ENCODE measurements around the gene TRMU. TPM values are rescaled to one million over a fixed set of nuclear protein-coding genes. Genes with fewer than 3 reads are reported as not detected.

Gene TRMU
- total and polyA plus RNA-seq, 2 of the 8 experiments (the other 6 are each of a cell fraction or from before 2014, with no cell fraction given), result 43.4 to 70.6 TPM

- Histone ChIP-seq H3K23ac (ENCODE audit: insufficient read length) (no peak overlapping the region), H3K56ac (replicated peaks; ENCODE audit: insufficient read length, low read depth, low read length) (no peak overlapping the region), H4K5ac (ENCODE audit: insufficient read length, low read depth, low read length) (no peak overlapping the region), H3K4me1 (replicated peaks in 1 of 4; ENCODE audit: control insufficient read depth in 3 of 4, insufficient read depth in 4 of 4, low read length in 3 of 4) (peaks cover 0 to 2% (median 0%) of the 10 kb centered on the region in 4 experiments; a peak in 2 of 7 replicates), H4K91ac (replicated peaks; ENCODE audit: insufficient read length, low read length) (no peak overlapping the region), H2BK5ac (ENCODE audit: low read depth, low read length) (no peak overlapping the region), H3K4me3 (ENCODE audit: extremely low read depth in 1 of 4, insufficient read depth in 2 of 4, low read depth in 3 of 4, low read length in 4 of 4) (no peak overlapping the region), H3K18ac (ENCODE audit: extremely low read depth, low read length) (no peak overlapping the region), H2BK15ac (ENCODE audit: low read length) (no peak overlapping the region), H3K79me1 (ENCODE audit: low read depth, low read length) (no peaks in the 10 kb centered on the region), H2BK20ac (ENCODE audit: low read length) (no peak overlapping the region), H4K20me1 (replicated peaks in 1 of 2; ENCODE audit: control insufficient read depth in 1 of 2, insufficient read depth in 2 of 2, low read length in 2 of 2) (peaks cover 0 to 2% of the 10 kb centered on the region in 2 experiments), H4K8ac (ENCODE audit: extremely low read depth, insufficient read depth, low read length) (peak overlapping the region; percentile 35), H3K79me2 (ENCODE audit: control insufficient read depth in 1 of 2, insufficient read depth in 2 of 2, low read length in 2 of 2) (no peaks in the 10 kb centered on the region), H2BK12ac (ENCODE audit: low read depth, low read length) (no peak overlapping the region), H3K36me3 (ENCODE audit: control insufficient read depth in 2 of 4, insufficient read depth in 4 of 4, low read length in 3 of 4) (0 out of 8 replicates have a peak, but pooled peaks cover 0 to 2% (median 0%) of the 10 kb centered on the region in 4 experiments), H3K27ac (ENCODE audit: low read depth, low read length) (no peak overlapping the region), H3K27me3 (replicated peaks in 1 of 4; ENCODE audit: control insufficient read depth in 3 of 4, extremely low read depth in 1 of 4, insufficient read depth in 3 of 4, low read length in 3 of 4) (no peaks in the 10 kb centered on the region), H2AFZ (ENCODE audit: low read length) (no peak overlapping the region), H3K9me3 (ENCODE audit: insufficient read depth in 2 of 2, low read depth in 1 of 2, low read length in 1 of 2) (no peaks in the 10 kb centered on the region), H2AK5ac (ENCODE audit: low read depth, low read length) (no peak overlapping the region), H3K14ac (ENCODE audit: insufficient read length) (no peak overlapping the region), H3K4me2 (ENCODE audit: insufficient read depth in 1 of 2, low read depth in 2 of 2, low read length in 2 of 2) (no peak overlapping the region), H2BK120ac (replicated peaks; ENCODE audit: low read depth, low read length) (no peak overlapping the region), H3K9ac (replicated peaks in 1 of 4; ENCODE audit: extremely low read depth in 1 of 4, low read depth in 3 of 4, low read length in 3 of 4) (no peak overlapping the region), H3K4ac (replicated peaks; ENCODE audit: insufficient read length, low read depth, low read length) (no peak overlapping the region), H3K23me2 (ENCODE audit: low read depth, low read length) (no peaks in the 10 kb centered on the region)
- FAIRE-seq (no peak), DNase-seq (ENCODE audit: low read depth in 1 of 2, low spot score in 2 of 2) (no peak)
- 88% methylated on average over 32 of the region's 32 CpGs; no CpG with 5 or more reads in 1 of the 2 experiments for WGBS, 2 experiments (ENCODE audit: extremely low coverage in 1 of 2, insufficient coverage in 1 of 2, insufficient read length in 1 of 2, insufficient replicate concordance in 2 of 2, low coverage in 1 of 2, low lambda C conversion rate in 2 of 2, missing lambda C conversion rate in 1 of 2)
- TF ChIP-seq JUND (IDR thresholded peaks at IDR 0.05; ENCODE audit: low read length) (no peak), CTCF (IDR thresholded peaks at IDR 0.05; ENCODE audit: control extremely low read depth in 1 of 3, insufficient read depth in 1 of 3, low read depth in 1 of 3, low read length in 3 of 3) (peak in 2 of 3 experiments; percentile 6 to 18; a peak in 3 of 4 replicates), RAD21 (IDR thresholded peaks at IDR 0.05 in 1 of 2, conservative IDR thresholded peaks at IDR 0.05 in 1 of 2; ENCODE audit: low read depth in 2 of 2, low read length in 2 of 2) (peak in 1 of 2 experiments; percentile 5; a peak in 1 of 4 replicates)
- POLR2A ChIA-PET (ENCODE audit: partially characterized antibody), result no interaction called here
- CTCF ChIA-PET (ENCODE audit: partially characterized antibody), result interaction anchor here (2.1 kb wide), 1 partner anchor 23 kb away, joined by 6 read pairs; no protein-coding TSS in a partner anchor
Measured at GRCh38 chr22:46390652-46391301, 55.3 kb downstream of the TRMU start.
